H1 (cell line): Measurements from ENCODE around the gene FBLN5. TPM values are rescaled to one million over a fixed set of nuclear protein-coding genes. Genes with fewer than 3 reads are reported as not detected.
A peak's percentile ranks its signal among the peaks of the same experiment; 100 is the strongest.

ENCODE experiments used
- ASH2L ChIP-seq: fragments of 200-600, 300-600 bp; sonication (generic); IDR thresholded peaks from one replicate; pipeline ENCODE4 v1.7.1; 2017; ENCODE audit warnings: low read length
- CREB1 ChIP-seq: IDR thresholded peaks from 2 replicates; pipeline ENCODE4 v1.6.1; 2012; ENCODE audit warnings: inconsistent platforms
- KDM1A ChIP-seq: fragments of 200-600, 300-600 bp; sonication (generic); IDR thresholded peaks from 2 replicates; pipeline ENCODE4 v1.7.1; 2016; ENCODE audit warnings: mild to moderate bottlenecking, low read length, borderline replicate concordance
- KDM4A ChIP-seq: IDR thresholded peaks from one replicate; pipeline ENCODE4 v1.7.1; 2012; ENCODE audit warnings: low read depth, mild to moderate bottlenecking, moderate library complexity, low read length, inconsistent platforms; ENCODE audit not compliant: severe bottlenecking
- NRF1 ChIP-seq: IDR thresholded peaks from 2 replicates; pipeline ENCODE4 v1.6.1; 2011; ENCODE audit warnings: mild to moderate bottlenecking, low read depth, low read length, improper control_type of control experiment
- RBBP5 ChIP-seq: IDR thresholded peaks from 2 replicates; pipeline ENCODE4 v1.7.1; 2012; ENCODE audit warnings: low read depth, mild to moderate bottlenecking, inconsistent platforms, low read length, moderate library complexity, borderline replicate concordance
- RFX5 ChIP-seq: IDR thresholded peaks from 2 replicates; pipeline ENCODE4 v1.6.1; 2011; ENCODE audit warnings: low read depth, low read length, improper control_type of control experiment, borderline replicate concordance
- SIN3A ChIP-seq, 2 experiments: IDR thresholded peaks in 1 of 2; conservative IDR thresholded peaks in 1 of 2; 2 replicates each; pipeline ENCODE4 v1.6.1; 2011 to 2012; ENCODE audit warnings: low read length in 2 of 2, improper control_type of control experiment in 1 of 2, low read depth in 1 of 2, mild to moderate bottlenecking in 1 of 2
- polyA plus RNA-seq, 7 experiments: library from polyadenylated mRNA; depleted of rRNA in 3 of 7; stranded (reverse) in 5 of 7; unstranded in 2 of 7; fragments of >200 nt in 5 of 7; fragments of 200-250 nt in 2 of 7; gene quantifications; 1 replicate in 5 of 7; 2 replicates in 1 of 7; 4 replicates in 1 of 7; pipeline versions ENCODE4 v1.2.1 to v1.2.3, GENCODE V29; 2011 to 2013; ENCODE audit warnings: missing spikeins in 2 of 7, mixed read lengths in 2 of 7
- total RNA-seq: library from RNA; stranded (reverse); fragmentation: NEBNext Ultra II Directional; extraction: Animal tissue kit (Norgen Biotek cat#: 25700); gene quantifications from 2 replicates; pipeline ENCODE4 v1.2.1, GENCODE V29; 2021
- TF ChIP-seq, protein P1 (sequence below): IDR thresholded peaks from 2 replicates; pipeline ENCODE4 v1.6.1; 2012; ENCODE audit warnings: inconsistent platforms

Gene FBLN5
- total and polyA plus RNA-seq, 2 of the 8 experiments (the other 6 are each of a cell fraction or from before 2014, with no cell fraction given): 0.88 to 3.5 TPM

DNA sequence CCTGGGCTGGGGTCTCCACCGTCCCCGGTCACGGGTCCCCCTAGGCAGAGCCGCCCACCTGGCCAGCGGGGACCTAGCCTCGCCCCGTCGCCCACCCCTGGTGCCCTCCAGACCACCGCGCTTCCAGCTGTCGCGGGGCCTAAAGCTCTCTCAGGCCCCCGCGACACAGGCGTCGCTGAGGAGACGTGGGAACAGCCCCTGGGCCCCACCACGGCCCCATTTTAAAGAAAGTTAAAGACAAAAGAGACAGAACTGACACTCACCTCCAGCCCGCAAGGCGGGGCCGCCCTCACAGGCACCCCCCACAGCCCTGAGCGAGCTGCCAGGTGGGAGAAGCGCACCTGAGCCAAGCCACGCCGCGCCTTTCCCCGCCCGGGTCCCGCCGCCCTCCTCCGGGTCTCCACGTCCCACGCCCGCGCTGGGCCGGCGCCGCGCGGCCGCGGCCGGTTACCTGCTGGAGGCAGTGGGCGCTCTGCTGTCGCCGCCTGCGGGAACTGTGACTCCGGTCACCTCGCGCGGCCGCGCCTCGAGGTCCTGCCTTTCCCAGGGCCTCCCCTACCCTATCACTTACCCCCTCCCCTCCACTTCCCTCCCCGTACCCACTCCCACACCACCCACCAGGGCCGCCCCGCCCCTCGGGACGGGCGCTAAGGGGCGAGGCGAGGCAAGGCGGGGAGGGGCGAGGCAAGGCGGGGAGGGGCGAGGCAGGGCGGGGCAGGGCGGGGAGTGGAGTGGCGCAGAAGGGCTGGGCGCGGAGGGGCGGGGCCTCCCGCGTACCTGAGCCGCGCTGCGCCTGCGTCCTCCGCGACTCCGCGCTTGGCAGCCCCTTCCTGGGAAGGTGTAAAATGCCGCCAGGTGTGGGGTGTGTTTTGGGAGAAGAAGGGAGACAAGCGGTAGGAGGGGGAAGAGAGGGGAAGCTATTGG, 111.3 kb downstream of the FBLN5 start (continued):
- TF ChIP-seq, protein P1, sequence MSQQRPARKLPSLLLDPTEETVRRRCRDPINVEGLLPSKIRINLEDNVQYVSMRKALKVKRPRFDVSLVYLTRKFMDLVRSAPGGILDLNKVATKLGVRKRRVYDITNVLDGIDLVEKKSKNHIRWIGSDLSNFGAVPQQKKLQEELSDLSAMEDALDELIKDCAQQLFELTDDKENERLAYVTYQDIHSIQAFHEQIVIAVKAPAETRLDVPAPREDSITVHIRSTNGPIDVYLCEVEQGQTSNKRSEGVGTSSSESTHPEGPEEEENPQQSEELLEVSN: no peak
- peak; percentile 19 to 20; a peak in 1 of 4 replicates for TF ChIP-seq SIN3A (conservative IDR thresholded peaks at IDR 0.05 in 1 of 2, IDR thresholded peaks at IDR 0.05 in 1 of 2; ENCODE audit: low read depth in 1 of 2, low read length in 2 of 2)
- peak; percentile 30; the same call in 1 of the 2 replicates for TF ChIP-seq KDM1A
- TF ChIP-seq KDM4A: peak; percentile 95
- TF ChIP-seq CREB1: no peak
- peak; percentile 92 for TF ChIP-seq ASH2L
- peak; percentile 89; the same call in 1 of the 2 replicates for TF ChIP-seq RBBP5
- TF ChIP-seq NRF1: peak; percentile 43
- TF ChIP-seq RFX5: no peak
